IPS DF 6.9 (cell line): Measurements from ENCODE around the gene TRAF3IP1.
A peak's percentile ranks its signal among the peaks of the same experiment; 100 is the strongest.
"Not testable (repeated sequence)": the region's sequence is repeated elsewhere in the genome, so short reads cannot be mapped to it uniquely, and the experiment has no call there.

Source experiments
- DNase-seq: peaks from one replicate; pipeline ENCODE4 v3.0.0-alpha.2; 2013; ENCODE audit warnings: low read depth, low spot score
- H3K27ac ChIP-seq: one replicate; pipeline ENCODE4 v1.5.1; 2013; ENCODE audit warnings: low read length, control low read depth
- H3K27me3 ChIP-seq: 2 replicates; pipeline ENCODE4 v1.6.1; 2013; ENCODE audit warnings: mild to moderate bottlenecking, low read length; ENCODE audit not compliant: control insufficient read depth, insufficient read depth
- H3K36me3 ChIP-seq: 2 replicates; pipeline ENCODE4 v1.6.1; 2013; ENCODE audit warnings: low read length; ENCODE audit not compliant: control insufficient read depth, insufficient read depth
- H3K4me1 ChIP-seq: 2 replicates; pipeline ENCODE4 v1.6.1; 2013; ENCODE audit warnings: low read length; ENCODE audit not compliant: control insufficient read depth, insufficient read depth
- H3K4me3 ChIP-seq: 2 replicates; pipeline ENCODE4 v1.5.1; 2013; ENCODE audit warnings: mild to moderate bottlenecking, low read length
- H3K9me3 ChIP-seq: 2 replicates; pipeline ENCODE4 v1.6.1; 2013; ENCODE audit warnings: low read length, inconsistent platforms; ENCODE audit not compliant: control insufficient read depth, insufficient read depth
- WGBS: extraction: QIAGEN DNeasy Blood & Tissue Kit; methylation state at CpG from one replicate; pipeline ENCODE4 v1.1.7; 2013; ENCODE audit warnings: mixed read lengths, missing lambda C conversion rate; ENCODE audit not compliant: insufficient read length, insufficient coverage; 5-methylcytosine and 5-hydroxymethylcytosine counted together

TRAF3IP1 gene

DNA sequence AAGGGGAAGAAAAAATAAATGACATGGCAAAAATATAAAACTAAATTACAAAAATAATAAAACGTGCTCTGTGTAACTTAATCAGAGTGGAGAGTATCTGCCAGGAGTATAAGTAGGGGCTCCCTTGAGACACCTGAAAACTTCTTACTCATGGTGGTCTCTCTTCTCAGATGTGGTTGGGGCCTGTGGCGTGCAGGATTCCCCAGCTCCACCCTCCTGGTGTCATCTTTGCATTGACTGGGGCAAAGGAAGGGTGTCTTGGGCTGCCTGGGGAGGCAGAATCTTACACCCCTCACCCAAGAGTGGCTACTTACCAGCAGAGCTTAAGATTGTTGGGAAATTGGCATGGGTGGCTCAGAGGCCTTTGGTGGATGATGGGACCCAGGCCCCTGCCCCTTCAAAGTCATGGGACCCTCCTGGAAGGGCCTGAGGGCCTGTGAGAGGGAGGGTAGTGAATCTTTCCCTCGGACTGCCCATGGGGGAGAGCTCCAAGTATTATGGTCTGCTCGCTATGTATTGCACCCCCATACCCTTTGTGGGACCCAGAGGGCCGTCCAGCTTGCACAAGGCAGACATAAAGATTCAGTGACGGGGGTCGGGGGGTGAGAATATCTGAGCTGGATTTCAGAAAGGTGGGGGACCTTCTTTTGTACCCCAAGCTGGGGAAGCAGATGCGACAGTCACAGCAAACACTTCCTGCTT is 6.9 kb upstream of the TRAF3IP1 start:
- Histone ChIP-seq H3K4me1 (no peaks in the 10 kb centered on the region), H3K27me3 (no peaks in the 10 kb centered on the region), H3K36me3 (no peaks in the 10 kb centered on the region), H3K9me3 (no peaks in the 10 kb centered on the region; the same call in 1 of the 2 replicates), H3K4me3 (no peak overlapping the region), H3K27ac (no peak overlapping the region)
- DNase-seq = no peak
- WGBS = no CpG with 5 or more reads among the region's 8 CpGs

DNA sequence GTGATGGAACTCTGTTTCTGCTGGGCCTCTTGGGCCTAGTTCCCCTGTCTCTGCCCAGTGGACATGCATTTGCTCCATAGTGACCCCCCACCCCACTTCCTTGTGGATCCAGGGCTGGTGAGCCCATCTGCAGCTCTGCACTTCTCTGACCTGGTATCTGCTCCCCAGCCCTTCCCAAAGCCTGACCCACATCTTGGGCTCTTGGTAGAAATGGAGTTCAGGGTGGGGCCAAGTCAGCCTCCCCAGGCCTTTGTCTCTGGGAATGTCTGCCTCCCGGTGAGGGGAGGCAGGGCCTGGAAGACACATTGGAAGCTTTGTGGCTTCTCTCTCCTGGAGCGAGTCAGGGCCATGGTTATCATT is 6.3 kb upstream of the TRAF3IP1 start:
- WGBS = no CpG with 5 or more reads among the region's 2 CpGs
- Histone ChIP-seq H3K27me3 (no peaks in the 10 kb centered on the region), H3K27ac (no peak overlapping the region), H3K4me3 (no peak overlapping the region), H3K36me3 (no peaks in the 10 kb centered on the region), H3K9me3 (no peaks in the 10 kb centered on the region; the same call in 1 of the 2 replicates), H3K4me1 (no peaks in the 10 kb centered on the region)
- DNase-seq = no peak

DNA sequence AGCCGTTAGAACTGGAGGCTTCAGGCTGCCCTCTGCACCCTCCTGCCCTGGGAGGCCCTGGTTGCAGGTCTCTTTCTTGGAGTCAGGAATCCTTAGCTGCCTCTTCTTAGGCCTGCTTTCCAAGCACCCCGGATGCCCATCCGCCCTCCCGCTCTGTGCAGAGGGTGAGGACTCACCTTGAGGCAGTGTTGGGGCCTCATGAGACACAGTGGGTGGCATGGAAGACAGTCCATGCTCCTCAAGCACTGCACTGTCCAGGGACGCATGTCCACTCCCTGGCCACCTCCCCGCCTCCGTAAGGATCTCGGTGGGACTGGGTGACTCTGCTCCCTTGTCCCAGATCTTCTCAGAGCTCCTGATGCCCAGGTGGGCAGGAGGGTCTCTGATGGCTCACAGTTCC is 5.7 kb upstream of the TRAF3IP1 start:
- H3K36me3 ChIP-seq = no peaks in the 10 kb centered on the region
- H3K4me1 ChIP-seq = no peaks in the 10 kb centered on the region
- no peak overlapping the region for H3K4me3 ChIP-seq
- H3K27me3 ChIP-seq = no peaks in the 10 kb centered on the region
- no peak overlapping the region for H3K27ac ChIP-seq
- WGBS = no CpG with 5 or more reads among the region's 8 CpGs
- H3K9me3 ChIP-seq = no peaks in the 10 kb centered on the region; the same call in 1 of the 2 replicates
- DNase-seq = no peak

- DNase-seq = no peak
- Histone ChIP-seq H3K4me1 (no peaks in the 10 kb centered on the region), H3K36me3 (no peaks in the 10 kb centered on the region), H3K27me3 (no peaks in the 10 kb centered on the region), H3K4me3 (no peak overlapping the region), H3K27ac (no peak overlapping the region), H3K9me3 (no peaks in the 10 kb centered on the region; the same call in 1 of the 2 replicates)
- no CpG with 5 or more reads among the region's 13 CpGs for WGBS
These were observed 5.2 kb upstream of the TRAF3IP1 start for GRCh38 chr2:238315031-238315595.

- Histone ChIP-seq H3K27ac (no peak overlapping the region), H3K27me3 (no peaks in the 10 kb centered on the region)
- WGBS = no CpG with 5 or more reads among the region's 65 CpGs
These were observed 447 bp downstream of the TRAF3IP1 start for GRCh38 chr2:238320648-238321281.

GRCh38 chr2:238321467-238321866 is 1.1 kb downstream of the TRAF3IP1 start:
- H3K27ac ChIP-seq = no peak overlapping the region
- H3K36me3 ChIP-seq = no peaks in the 10 kb centered on the region
- H3K4me1 ChIP-seq = no peaks in the 10 kb centered on the region
- H3K4me3 ChIP-seq = no peak overlapping the region; the same call in 1 of the 2 replicates
- no peaks in the 10 kb centered on the region for H3K27me3 ChIP-seq
- H3K9me3 ChIP-seq = no peaks in the 10 kb centered on the region
- WGBS = no CpG with 5 or more reads among the region's 9 CpGs
- DNase-seq = no peak

More at GRCh38 chr2:238320648-238321281, 447 bp downstream of the TRAF3IP1 start:
- H3K36me3 ChIP-seq = no peaks in the 10 kb centered on the region
- peak overlapping the region; percentile 95 for H3K4me3 ChIP-seq
- H3K4me1 ChIP-seq = no peaks in the 10 kb centered on the region
- DNase-seq = no peak
- H3K9me3 ChIP-seq = no peaks in the 10 kb centered on the region

GRCh38 chr2:238322001-238322411 is 1.7 kb downstream of the TRAF3IP1 start:
- WGBS = no CpG with 5 or more reads among the region's 10 CpGs
- Histone ChIP-seq H3K27me3 (no peaks in the 10 kb centered on the region), H3K4me1 (no peaks in the 10 kb centered on the region), H3K27ac (no peak overlapping the region), H3K36me3 (no peaks in the 10 kb centered on the region; the same call in 1 of the 2 replicates), H3K9me3 (no peaks in the 10 kb centered on the region), H3K4me3 (no peak overlapping the region)
- no peak for DNase-seq

GRCh38 chr2:238324248-238324647 is 3.9 kb downstream of the TRAF3IP1 start:
- DNase-seq, H3K36me3 ChIP-seq, H3K4me1 ChIP-seq, H3K27ac ChIP-seq, H3K4me3 ChIP-seq, H3K9me3 ChIP-seq, H3K27me3 ChIP-seq: not testable (repeated sequence)
- WGBS = no CpG with 5 or more reads among the region's 7 CpGs

DNA sequence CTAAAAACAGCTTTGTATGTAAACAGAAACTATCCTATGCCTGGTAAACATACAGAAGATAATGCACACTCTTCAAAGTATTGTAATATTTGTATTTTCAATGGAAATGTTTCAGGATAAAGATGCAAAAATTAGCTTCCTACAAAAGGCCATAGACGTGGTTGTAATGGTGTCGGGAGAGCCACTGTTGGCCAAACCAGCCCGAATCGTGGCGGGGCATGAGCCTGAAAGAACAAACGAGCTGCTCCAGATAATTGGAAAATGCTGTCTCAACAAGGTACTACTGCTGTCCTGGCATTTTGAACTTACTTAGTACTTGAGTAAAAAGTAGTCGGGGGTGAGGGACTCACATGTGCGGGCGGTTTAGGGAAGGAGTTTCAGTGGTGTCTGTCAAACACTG is 5.4 kb downstream of the TRAF3IP1 start:
- H3K27ac ChIP-seq = no peak overlapping the region
- H3K4me3 ChIP-seq = no peak overlapping the region
- H3K9me3 ChIP-seq = no peaks in the 10 kb centered on the region
- no peak for DNase-seq
- H3K36me3 ChIP-seq = peaks cover 5% of the 10 kb centered on the region
- WGBS = no CpG with 5 or more reads among the region's 9 CpGs
- no peaks in the 10 kb centered on the region for H3K27me3 ChIP-seq
- no peaks in the 10 kb centered on the region for H3K4me1 ChIP-seq

DNA sequence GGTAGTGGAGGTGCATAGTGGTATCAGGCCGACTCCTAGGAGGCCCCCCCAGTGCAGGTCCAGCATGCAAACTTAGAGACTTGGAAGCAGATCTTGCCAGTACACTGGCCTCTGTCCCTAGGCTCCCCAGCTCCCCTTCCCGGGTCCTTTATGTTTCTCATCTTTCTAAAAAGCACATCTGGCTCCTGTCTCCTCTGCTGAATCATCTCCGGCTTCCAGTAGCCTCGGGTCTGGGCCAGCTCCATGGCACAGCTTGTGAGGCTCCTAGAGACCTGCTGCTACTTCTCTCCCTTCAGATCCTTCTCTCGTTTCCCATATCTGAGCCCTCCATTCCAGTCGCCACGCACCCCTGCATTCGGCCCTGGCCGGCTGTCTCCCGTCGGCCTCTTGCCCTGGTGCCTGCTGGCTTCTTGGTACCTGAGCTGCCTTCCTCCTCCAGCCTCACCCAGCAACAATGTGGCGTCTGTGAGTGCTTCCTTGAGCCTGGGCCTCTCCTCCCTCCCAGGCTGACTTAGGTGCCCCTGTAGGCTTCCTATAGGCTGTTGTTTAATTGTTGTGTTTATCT is 6.6 kb downstream of the TRAF3IP1 start:
- no peak overlapping the region for H3K4me3 ChIP-seq
- WGBS = no CpG with 5 or more reads among the region's 12 CpGs
- H3K27me3 ChIP-seq = no peaks in the 10 kb centered on the region
- H3K4me1 ChIP-seq = no peaks in the 10 kb centered on the region
- H3K27ac ChIP-seq = no peak overlapping the region
- peaks cover 5% of the 10 kb centered on the region for H3K36me3 ChIP-seq
- no peaks in the 10 kb centered on the region for H3K9me3 ChIP-seq
- DNase-seq = no peak
